Retina (tissue), 1 donor: Measurements from ENCODE around the gene RPP14.
A peak's percentile ranks its signal among the peaks of the same experiment; 100 is the strongest.
"Not testable (repeated sequence)": the region's sequence is repeated elsewhere in the genome, so short reads cannot be mapped to it uniquely, and the experiment has no call there.

Source experiments
- DNase-seq: peaks from one replicate; pipeline ENCODE4 v3.0.0-alpha.2; 2016

Gene RPP14

GRCh38 chr3:58333206-58334012, 27.4 kb downstream of the RPP14 start:
- peak; percentile 59 for DNase-seq

- no peak for DNase-seq
Observed at GRCh38 chr3:58334013-58334321, 27.9 kb downstream of the RPP14 start.

GRCh38 chr3:58334506-58334884, 28.4 kb downstream of the RPP14 start:
- DNase-seq = no peak

- no peak for DNase-seq
Observed at GRCh38 chr3:58335652-58335947, 29.6 kb downstream of the RPP14 start.

- no peak for DNase-seq
Observed at GRCh38 chr3:58336135-58336882, 30.3 kb downstream of the RPP14 start.

- DNase-seq = no peak
Observed at GRCh38 chr3:58337190-58337589, 31.1 kb downstream of the RPP14 start.

GRCh38 chr3:58339146-58339545, 33.1 kb downstream of the RPP14 start:
- DNase-seq = not testable (repeated sequence)

GRCh38 chr3:58340594-58341244, 34.7 kb downstream of the RPP14 start:
- no peak for DNase-seq

- no peak for DNase-seq
Observed at GRCh38 chr3:58341376-58341775, 35.3 kb downstream of the RPP14 start.

- no peak for DNase-seq
Observed at GRCh38 chr3:58342676-58343075, 36.6 kb downstream of the RPP14 start.

GRCh38 chr3:58345457-58345856, 39.4 kb downstream of the RPP14 start:
- DNase-seq = no peak

- DNase-seq = no peak
Observed at GRCh38 chr3:58346368-58346767, 40.3 kb downstream of the RPP14 start.

- DNase-seq = no peak
Observed at GRCh38 chr3:58347984-58348383, 41.9 kb downstream of the RPP14 start.

- no peak for DNase-seq
Observed at GRCh38 chr3:58349792-58350626, 44.0 kb downstream of the RPP14 start.

- no peak for DNase-seq
Observed at GRCh38 chr3:58350627-58351013, 44.6 kb downstream of the RPP14 start.

GRCh38 chr3:58351920-58352319, 45.9 kb downstream of the RPP14 start:
- no peak for DNase-seq

GRCh38 chr3:58352626-58353025, 46.6 kb downstream of the RPP14 start:
- DNase-seq = no peak

GRCh38 chr3:58353722-58354553, 47.9 kb downstream of the RPP14 start:
- no peak for DNase-seq

- DNase-seq = no peak
Observed at GRCh38 chr3:58355179-58355578, 49.1 kb downstream of the RPP14 start.

- no peak for DNase-seq
Observed at GRCh38 chr3:58356054-58356453, 50.0 kb downstream of the RPP14 start.

GRCh38 chr3:58357402-58357801, 51.4 kb downstream of the RPP14 start:
- DNase-seq = no peak

- no peak for DNase-seq
Observed at GRCh38 chr3:58358092-58358491, 52.0 kb downstream of the RPP14 start.
